ENCODE data around the gene FYN. TPM values are rescaled to one million over a fixed set of nuclear protein-coding genes. Genes with fewer than 3 reads are reported as not detected.

The FYN gene
- total and polyA plus RNA-seq, 2 of the 8 experiments (the other 6 are each of a cell fraction or from before 2014, with no cell fraction given) = 46.8 to 97.2 TPM

GRCh38 chr6:111660531-111660930 is 212.7 kb downstream of the FYN start (continued):
- TF ChIP-seq CHD7 (IDR thresholded peaks at IDR 0.05; ENCODE audit: insufficient replicate concordance, low read length) (no peak), KDM5A (IDR thresholded peaks at IDR 0.05; ENCODE audit: low read length) (no peak), GABPA (IDR thresholded peaks at IDR 0.05; ENCODE audit: borderline replicate concordance, insufficient read depth, low read length) (no peak), ZNF274 (IDR thresholded peaks at IDR 0.05; ENCODE audit: borderline replicate concordance, extremely low read depth, low read length) (no peak), CREB1 (IDR thresholded peaks at IDR 0.05) (no peak), HDAC2 (IDR thresholded peaks at IDR 0.05; ENCODE audit: borderline replicate concordance in 1 of 2, low read depth in 2 of 2, low read length in 2 of 2) (no peak), MAX (IDR thresholded peaks at IDR 0.05) (no peak), CTBP2 (IDR thresholded peaks at IDR 0.05; ENCODE audit: borderline replicate concordance, insufficient read depth, insufficient read length, low read length) (no peak), RNF2 (IDR thresholded peaks at IDR 0.05; ENCODE audit: borderline replicate concordance, low read depth, low read length, missing control alignments, poor library complexity, severe bottlenecking) (no peak), TCF12 (IDR thresholded peaks at IDR 0.05; ENCODE audit: low read depth, low read length) (no peak)
